HEK293 (cell line): ENCODE data around the gene ZNF521.

Experiments used
- BCL11B ChIP-seq: fragments of 450-650 bp; formaldehyde crosslinking; IDR thresholded peaks from 2 replicates; pipeline ENCODE4 v1.5.1; 2016; ENCODE audit warnings: low read depth, missing biosample characterization, missing genetic modification characterization
- GLIS1 ChIP-seq: fragments of 450-650 bp; formaldehyde crosslinking; IDR thresholded peaks from 2 replicates; pipeline ENCODE4 v1.5.1; 2016; ENCODE audit warnings: missing biosample characterization, missing genetic modification characterization
- SCRT2 ChIP-seq: fragments of 450-650 bp; formaldehyde crosslinking; IDR thresholded peaks from 2 replicates; pipeline ENCODE4 v1.5.1; 2016; ENCODE audit warnings: missing biosample characterization, missing genetic modification characterization
- SP3 ChIP-seq: fragments of 450-650 bp; formaldehyde crosslinking; IDR thresholded peaks from 2 replicates; pipeline ENCODE4 v1.5.1; 2016; ENCODE audit warnings: missing biosample characterization, missing genetic modification characterization
- ZBTB7A ChIP-seq: fragments of 450-650 bp; formaldehyde crosslinking; IDR thresholded peaks from 2 replicates; pipeline ENCODE4 v1.5.1; 2016; ENCODE audit warnings: low read depth, missing biosample characterization, missing genetic modification characterization
- ZNF140 ChIP-seq: fragments of 450-650 bp; formaldehyde crosslinking; IDR thresholded peaks from 2 replicates; pipeline ENCODE4 v1.5.1; 2016; ENCODE audit warnings: missing biosample characterization, missing genetic modification characterization
- ZNF2 ChIP-seq: fragments of 450-650 bp; formaldehyde crosslinking; IDR thresholded peaks from 2 replicates; pipeline ENCODE4 v1.5.1; 2016; ENCODE audit warnings: missing biosample characterization, missing genetic modification characterization
- ZNF274 ChIP-seq, 2 experiments: fragments of 200-500 bp in 1 of 2; fragments of 450-650 bp in 1 of 2; sonication (Bioruptor generic) in 1 of 2; formaldehyde crosslinking in 1 of 2; IDR thresholded peaks; 2 replicates each; pipeline versions ENCODE4 v1.5.1 to v1.6.1; 2014 to 2016; ENCODE audit warnings: borderline replicate concordance in 1 of 2, inconsistent platforms in 1 of 2, low read length in 1 of 2, missing biosample characterization in 1 of 2, missing genetic modification characterization in 1 of 2
- ZNF530 ChIP-seq: fragments of 450-650 bp; formaldehyde crosslinking; IDR thresholded peaks from 2 replicates; pipeline ENCODE4 v1.5.1; 2016; ENCODE audit warnings: low read depth, missing biosample characterization, missing genetic modification characterization
- ZNF629 ChIP-seq: fragments of 450-650 bp; formaldehyde crosslinking; IDR thresholded peaks from 2 replicates; pipeline ENCODE4 v1.5.1; 2017; ENCODE audit warnings: missing biosample characterization, missing genetic modification characterization
- TF ChIP-seq, protein P1 (sequence below): fragments of 450-650 bp; formaldehyde crosslinking; IDR thresholded peaks from 2 replicates; pipeline ENCODE4 v1.5.1; 2016; ENCODE audit warnings: missing biosample characterization, missing genetic modification characterization

- TF ChIP-seq ZNF274 (IDR thresholded peaks at IDR 0.05; ENCODE audit: low read length) (no peak), ZNF274 (tag by site-specific recombination; IDR thresholded peaks at IDR 0.05; ENCODE audit: borderline replicate concordance) (no peak), ZNF629 (tag by site-specific recombination) (no peak), BCL11B (tag by site-specific recombination) (no peak), ZNF530 (tag by site-specific recombination) (no peak), SCRT2 (tag by site-specific recombination) (no peak), ZNF140 (tag by site-specific recombination) (no peak), GLIS1 (tag by site-specific recombination) (no peak), ZBTB7A (tag by site-specific recombination) (no peak), SP3 (tag by site-specific recombination) (no peak), ZNF2 (tag by site-specific recombination) (no peak)
- TF ChIP-seq, protein P1, sequence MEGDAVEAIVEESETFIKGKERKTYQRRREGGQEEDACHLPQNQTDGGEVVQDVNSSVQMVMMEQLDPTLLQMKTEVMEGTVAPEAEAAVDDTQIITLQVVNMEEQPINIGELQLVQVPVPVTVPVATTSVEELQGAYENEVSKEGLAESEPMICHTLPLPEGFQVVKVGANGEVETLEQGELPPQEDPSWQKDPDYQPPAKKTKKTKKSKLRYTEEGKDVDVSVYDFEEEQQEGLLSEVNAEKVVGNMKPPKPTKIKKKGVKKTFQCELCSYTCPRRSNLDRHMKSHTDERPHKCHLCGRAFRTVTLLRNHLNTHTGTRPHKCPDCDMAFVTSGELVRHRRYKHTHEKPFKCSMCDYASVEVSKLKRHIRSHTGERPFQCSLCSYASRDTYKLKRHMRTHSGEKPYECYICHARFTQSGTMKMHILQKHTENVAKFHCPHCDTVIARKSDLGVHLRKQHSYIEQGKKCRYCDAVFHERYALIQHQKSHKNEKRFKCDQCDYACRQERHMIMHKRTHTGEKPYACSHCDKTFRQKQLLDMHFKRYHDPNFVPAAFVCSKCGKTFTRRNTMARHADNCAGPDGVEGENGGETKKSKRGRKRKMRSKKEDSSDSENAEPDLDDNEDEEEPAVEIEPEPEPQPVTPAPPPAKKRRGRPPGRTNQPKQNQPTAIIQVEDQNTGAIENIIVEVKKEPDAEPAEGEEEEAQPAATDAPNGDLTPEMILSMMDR (tag by site-specific recombination) = no peak
Measured at GRCh38 chr18:25244924-25245698, 106.9 kb downstream of the ZNF521 start.
